Neural cell (in vitro differentiated cells): Measurements from ENCODE around the gene SLC5A11. TPM values are rescaled to one million over a fixed set of nuclear protein-coding genes. Genes with fewer than 3 reads are reported as not detected.

Experiments used
- H2AFZ ChIP-seq: fragments of 200-600, 300-800 bp; sonication (generic), shearing (Covaris generic); 2 replicates; pipeline ENCODE4 v1.6.0; 2014; ENCODE audit warnings: low read depth, mild to moderate bottlenecking, antibody characterized with exemption, low read length, moderate library complexity
- H3F3A ChIP-seq: fragments of 200-600 bp; shearing (Covaris generic); 2 replicates; pipeline ENCODE4 v1.6.1; 2016; ENCODE audit warnings: mild to moderate bottlenecking, moderate library complexity, mixed read lengths, antibody characterized with exemption, low read length; ENCODE audit not compliant: insufficient read depth, poor library complexity, severe bottlenecking
- H3K27ac ChIP-seq: fragments of 200-600, 300-800 bp; sonication (generic), shearing (Covaris generic); 2 replicates; pipeline ENCODE4 v1.5.1; 2014; ENCODE audit warnings: mild to moderate bottlenecking, low read length, moderate library complexity
- H3K27me3 ChIP-seq: fragments of 300-800, 200-600 bp; sonication (generic), shearing (Covaris generic); 2 replicates; pipeline ENCODE4 v1.6.0; 2014; ENCODE audit warnings: mild to moderate bottlenecking, low read depth, low read length, moderate library complexity; ENCODE audit not compliant: insufficient read depth
- H3K36me3 ChIP-seq: fragments of 300-800, 200-600 bp; sonication (generic), shearing (Covaris generic); 2 replicates; pipeline ENCODE4 v1.5.1; 2014; ENCODE audit warnings: mild to moderate bottlenecking, antibody characterized with exemption, low read length, moderate library complexity; ENCODE audit not compliant: insufficient read depth
- H3K4me2 ChIP-seq: fragments of 300-800, 200-600 bp; sonication (generic), shearing (Covaris generic); 2 replicates; pipeline ENCODE4 v1.6.0; 2014; ENCODE audit warnings: mild to moderate bottlenecking, low read length
- H3K4me3 ChIP-seq: fragments of 300-800, 200-600 bp; sonication (generic), shearing (Covaris generic); 2 replicates; pipeline ENCODE4 v1.5.1; 2014; ENCODE audit warnings: mild to moderate bottlenecking, low read length, moderate library complexity
- H3K79me2 ChIP-seq: fragments of 200-600 bp; shearing (Covaris generic); replicated peaks from 2 replicates; pipeline ENCODE4 v1.6.0; 2014; ENCODE audit warnings: mild to moderate bottlenecking, low read length, moderate library complexity; ENCODE audit not compliant: insufficient read depth
- H3K9ac ChIP-seq: fragments of 300-800, 200-600 bp; sonication (generic), shearing (Covaris generic); 2 replicates; pipeline ENCODE4 v1.6.1; 2016; ENCODE audit warnings: mild to moderate bottlenecking, low read length, mixed read lengths
- H3K9me2 ChIP-seq: fragments of 200-600 bp; shearing (Covaris generic); 2 replicates; pipeline ENCODE4 v1.6.1; 2016; ENCODE audit warnings: mild to moderate bottlenecking, low read length, mixed read lengths; ENCODE audit not compliant: insufficient read depth
- H3K9me3 ChIP-seq: fragments of 200-600, 300-800 bp; sonication (generic), shearing (Covaris generic); 2 replicates; pipeline ENCODE4 v1.6.1; 2016; ENCODE audit warnings: mild to moderate bottlenecking, mixed run types, low read length, moderate library complexity, mixed read lengths
- H4K20me1 ChIP-seq: fragments of 200-600 bp; shearing (Covaris generic); 2 replicates; pipeline ENCODE4 v1.6.1; 2016; ENCODE audit warnings: mild to moderate bottlenecking, mixed run types; ENCODE audit not compliant: insufficient read depth
- EP300 ChIP-seq: fragments of 450-650 bp; conservative IDR thresholded peaks from 2 replicates; pipeline ENCODE4 v1.6.1; 2014; ENCODE audit warnings: antibody characterized with exemption, mild to moderate bottlenecking, moderate library complexity; ENCODE audit not compliant: poor library complexity, severe bottlenecking
- EZH2 ChIP-seq: fragments of 200-600, 300-800 bp; shearing (Covaris generic), sonication (generic); IDR thresholded peaks from 2 replicates; pipeline ENCODE4 v1.6.1; 2014; ENCODE audit warnings: antibody characterized with exemption, low read length, borderline replicate concordance, mild to moderate bottlenecking; ENCODE audit not compliant: insufficient read depth, poor library complexity, severe bottlenecking
- MXI1 ChIP-seq: fragments of 450-650 bp; conservative IDR thresholded peaks from 2 replicates; pipeline ENCODE4 v1.6.1; 2014; ENCODE audit warnings: antibody characterized with exemption, mild to moderate bottlenecking; ENCODE audit not compliant: poor library complexity, severe bottlenecking
- POLR2AphosphoS5 ChIP-seq: IDR thresholded peaks from 2 replicates; pipeline ENCODE4 v1.6.1; 2012
- RAD21 ChIP-seq: fragments of 450-650 bp; conservative IDR thresholded peaks from 2 replicates; pipeline ENCODE4 v1.6.1; 2014; ENCODE audit warnings: antibody characterized with exemption, mild to moderate bottlenecking, moderate library complexity
- SMC3 ChIP-seq: fragments of 450-650 bp; conservative IDR thresholded peaks from 2 replicates; pipeline ENCODE4 v1.6.1; 2014; ENCODE audit warnings: antibody characterized with exemption, mild to moderate bottlenecking, moderate library complexity; ENCODE audit not compliant: poor library complexity
- TAF1 ChIP-seq: IDR thresholded peaks from 2 replicates; pipeline ENCODE4 v1.6.1; 2012; ENCODE audit warnings: low read depth
- polyA plus RNA-seq: library from polyadenylated mRNA; depleted of rRNA; stranded (reverse); fragments of >200 nt; gene quantifications from 2 replicates; pipeline ENCODE4 v1.2.3, GENCODE V29; 2014
- TF ChIP-seq, protein P1 (sequence below): IDR thresholded peaks from 2 replicates; pipeline ENCODE4 v1.6.1; 2012; ENCODE audit warnings: borderline replicate concordance
- TF ChIP-seq, protein P2 (sequence below): fragments of 450-650 bp; IDR thresholded peaks from 2 replicates; pipeline ENCODE4 v1.5.1; 2014; ENCODE audit warnings: antibody characterized with exemption, mild to moderate bottlenecking, moderate library complexity; ENCODE audit not compliant: poor library complexity, severe bottlenecking

SLC5A11 gene
- polyA plus RNA-seq, 1 donor from 2014 or later, result not detected

DNA sequence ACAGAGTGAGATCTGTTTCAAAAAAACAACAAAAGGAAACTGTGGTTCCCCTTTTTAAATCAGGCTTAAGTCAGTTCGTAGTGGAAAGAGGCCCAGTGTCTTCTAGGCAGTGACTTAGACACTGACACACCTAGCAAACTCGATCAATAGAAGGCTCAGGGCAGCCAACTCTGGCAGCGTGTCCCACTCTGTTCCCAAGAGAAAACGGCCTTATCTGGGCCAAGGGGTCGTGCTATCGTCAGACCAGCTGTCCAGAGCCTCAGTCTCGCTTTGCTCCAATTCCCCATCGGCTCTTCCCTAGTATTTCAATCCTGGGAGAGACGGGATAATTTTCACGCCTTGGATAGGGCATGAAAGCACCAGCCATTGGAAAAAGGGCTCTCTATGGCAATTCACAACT is 72.9 kb downstream of the SLC5A11 start:
- H3K4me3 ChIP-seq, result no peak overlapping the region
- no peaks in the 10 kb centered on the region for H3F3A ChIP-seq
- H3K36me3 ChIP-seq, result peaks cover 8% of the 10 kb centered on the region
- H3K4me2 ChIP-seq, result no peak overlapping the region
- H4K20me1 ChIP-seq, result no peaks in the 10 kb centered on the region
- H3K27ac ChIP-seq, result no peak overlapping the region
- no peaks in the 10 kb centered on the region for H3K9me2 ChIP-seq
- TF ChIP-seq TAF1 (no peak), SMC3 (no peak), POLR2AphosphoS5 (no peak), EZH2 (no peak), RAD21 (no peak), MXI1 (no peak), EP300 (no peak)
- TF ChIP-seq, protein P1, sequence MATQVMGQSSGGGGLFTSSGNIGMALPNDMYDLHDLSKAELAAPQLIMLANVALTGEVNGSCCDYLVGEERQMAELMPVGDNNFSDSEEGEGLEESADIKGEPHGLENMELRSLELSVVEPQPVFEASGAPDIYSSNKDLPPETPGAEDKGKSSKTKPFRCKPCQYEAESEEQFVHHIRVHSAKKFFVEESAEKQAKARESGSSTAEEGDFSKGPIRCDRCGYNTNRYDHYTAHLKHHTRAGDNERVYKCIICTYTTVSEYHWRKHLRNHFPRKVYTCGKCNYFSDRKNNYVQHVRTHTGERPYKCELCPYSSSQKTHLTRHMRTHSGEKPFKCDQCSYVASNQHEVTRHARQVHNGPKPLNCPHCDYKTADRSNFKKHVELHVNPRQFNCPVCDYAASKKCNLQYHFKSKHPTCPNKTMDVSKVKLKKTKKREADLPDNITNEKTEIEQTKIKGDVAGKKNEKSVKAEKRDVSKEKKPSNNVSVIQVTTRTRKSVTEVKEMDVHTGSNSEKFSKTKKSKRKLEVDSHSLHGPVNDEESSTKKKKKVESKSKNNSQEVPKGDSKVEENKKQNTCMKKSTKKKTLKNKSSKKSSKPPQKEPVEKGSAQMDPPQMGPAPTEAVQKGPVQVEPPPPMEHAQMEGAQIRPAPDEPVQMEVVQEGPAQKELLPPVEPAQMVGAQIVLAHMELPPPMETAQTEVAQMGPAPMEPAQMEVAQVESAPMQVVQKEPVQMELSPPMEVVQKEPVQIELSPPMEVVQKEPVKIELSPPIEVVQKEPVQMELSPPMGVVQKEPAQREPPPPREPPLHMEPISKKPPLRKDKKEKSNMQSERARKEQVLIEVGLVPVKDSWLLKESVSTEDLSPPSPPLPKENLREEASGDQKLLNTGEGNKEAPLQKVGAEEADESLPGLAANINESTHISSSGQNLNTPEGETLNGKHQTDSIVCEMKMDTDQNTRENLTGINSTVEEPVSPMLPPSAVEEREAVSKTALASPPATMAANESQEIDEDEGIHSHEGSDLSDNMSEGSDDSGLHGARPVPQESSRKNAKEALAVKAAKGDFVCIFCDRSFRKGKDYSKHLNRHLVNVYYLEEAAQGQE, result no peak
- TF ChIP-seq, protein P2, sequence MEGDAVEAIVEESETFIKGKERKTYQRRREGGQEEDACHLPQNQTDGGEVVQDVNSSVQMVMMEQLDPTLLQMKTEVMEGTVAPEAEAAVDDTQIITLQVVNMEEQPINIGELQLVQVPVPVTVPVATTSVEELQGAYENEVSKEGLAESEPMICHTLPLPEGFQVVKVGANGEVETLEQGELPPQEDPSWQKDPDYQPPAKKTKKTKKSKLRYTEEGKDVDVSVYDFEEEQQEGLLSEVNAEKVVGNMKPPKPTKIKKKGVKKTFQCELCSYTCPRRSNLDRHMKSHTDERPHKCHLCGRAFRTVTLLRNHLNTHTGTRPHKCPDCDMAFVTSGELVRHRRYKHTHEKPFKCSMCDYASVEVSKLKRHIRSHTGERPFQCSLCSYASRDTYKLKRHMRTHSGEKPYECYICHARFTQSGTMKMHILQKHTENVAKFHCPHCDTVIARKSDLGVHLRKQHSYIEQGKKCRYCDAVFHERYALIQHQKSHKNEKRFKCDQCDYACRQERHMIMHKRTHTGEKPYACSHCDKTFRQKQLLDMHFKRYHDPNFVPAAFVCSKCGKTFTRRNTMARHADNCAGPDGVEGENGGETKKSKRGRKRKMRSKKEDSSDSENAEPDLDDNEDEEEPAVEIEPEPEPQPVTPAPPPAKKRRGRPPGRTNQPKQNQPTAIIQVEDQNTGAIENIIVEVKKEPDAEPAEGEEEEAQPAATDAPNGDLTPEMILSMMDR, result no peak
- H3K9me3 ChIP-seq, result no peaks in the 10 kb centered on the region
- no peaks in the 10 kb centered on the region for H3K27me3 ChIP-seq
- H2AFZ ChIP-seq, result no peak overlapping the region
- H3K9ac ChIP-seq, result no peak overlapping the region
- H3K79me2 ChIP-seq, result no peaks in the 10 kb centered on the region

DNA sequence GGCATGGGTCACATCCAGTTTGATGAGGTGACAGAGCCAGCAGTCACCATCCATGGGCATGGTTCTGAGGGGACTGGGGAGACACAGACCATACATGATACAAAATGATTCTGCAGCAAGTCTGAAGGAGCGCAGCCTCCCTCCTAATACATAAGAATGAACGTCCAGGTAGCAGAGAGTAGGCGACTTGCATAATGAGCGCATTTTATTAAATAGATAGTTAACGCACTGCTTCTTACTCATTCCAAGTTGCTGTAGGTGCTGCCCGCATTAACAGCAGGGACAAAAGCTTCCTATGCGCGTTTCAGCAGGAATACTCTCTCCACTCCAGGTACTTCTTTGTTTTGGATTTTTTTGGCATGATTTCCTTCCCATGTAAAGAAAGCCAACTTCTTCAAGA is 73.8 kb downstream of the SLC5A11 start:
- no peaks in the 10 kb centered on the region for H3K79me2 ChIP-seq
- no peak overlapping the region for H3K9ac ChIP-seq
- TF ChIP-seq SMC3, result no peak
- no peak for TF ChIP-seq POLR2AphosphoS5
- TF ChIP-seq, protein P1, result no peak
- TF ChIP-seq EZH2, result no peak
- no peak for TF ChIP-seq RAD21
- no peak for TF ChIP-seq TAF1
- TF ChIP-seq EP300, result no peak
- H3K9me2 ChIP-seq, result no peaks in the 10 kb centered on the region
- no peaks in the 10 kb centered on the region for H3F3A ChIP-seq
- no peaks in the 10 kb centered on the region for H3K9me3 ChIP-seq
- H3K36me3 ChIP-seq, result peaks cover 8% of the 10 kb centered on the region
- no peaks in the 10 kb centered on the region for H3K27me3 ChIP-seq
- no peak overlapping the region for H3K4me3 ChIP-seq
- H4K20me1 ChIP-seq, result no peaks in the 10 kb centered on the region
- H3K4me2 ChIP-seq, result no peak overlapping the region
- no peak overlapping the region for H2AFZ ChIP-seq
- H3K27ac ChIP-seq, result no peak overlapping the region
